SH-SY5Y (cell line): Measurements from ENCODE around the gene DMRT2.

Experiments used
- GATA2 ChIP-seq: IDR thresholded peaks from 2 replicates; pipeline ENCODE4 v1.6.1; 2011; ENCODE audit warnings: mild to moderate bottlenecking, low read depth, low read length
- GATA3 ChIP-seq: IDR thresholded peaks from 2 replicates; pipeline ENCODE4 v1.6.1; 2011; ENCODE audit warnings: low read depth, mild to moderate bottlenecking, low read length, moderate library complexity

The DMRT2 gene

DNA sequence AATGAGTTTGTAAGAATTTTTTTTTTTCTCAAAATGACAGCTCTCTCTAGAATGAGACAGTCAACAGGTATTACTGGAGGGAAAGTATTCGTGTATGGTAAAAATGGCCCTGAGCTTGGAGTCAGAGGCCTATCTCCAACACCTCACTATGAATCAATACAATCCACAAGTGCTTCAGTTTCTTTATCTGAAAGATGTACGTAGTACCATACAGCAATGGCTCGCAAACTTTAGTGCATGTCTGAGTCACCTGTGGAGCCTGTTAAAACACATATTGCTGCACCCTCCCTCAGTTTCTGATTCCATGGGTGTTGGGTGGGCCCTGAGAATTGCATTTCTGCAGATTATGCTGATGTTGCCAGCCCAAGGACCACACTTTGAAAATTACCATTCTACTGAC lies 44.6 kb downstream of the DMRT2 start:
- no peak for TF ChIP-seq GATA2
- no peak for TF ChIP-seq GATA3

DNA sequence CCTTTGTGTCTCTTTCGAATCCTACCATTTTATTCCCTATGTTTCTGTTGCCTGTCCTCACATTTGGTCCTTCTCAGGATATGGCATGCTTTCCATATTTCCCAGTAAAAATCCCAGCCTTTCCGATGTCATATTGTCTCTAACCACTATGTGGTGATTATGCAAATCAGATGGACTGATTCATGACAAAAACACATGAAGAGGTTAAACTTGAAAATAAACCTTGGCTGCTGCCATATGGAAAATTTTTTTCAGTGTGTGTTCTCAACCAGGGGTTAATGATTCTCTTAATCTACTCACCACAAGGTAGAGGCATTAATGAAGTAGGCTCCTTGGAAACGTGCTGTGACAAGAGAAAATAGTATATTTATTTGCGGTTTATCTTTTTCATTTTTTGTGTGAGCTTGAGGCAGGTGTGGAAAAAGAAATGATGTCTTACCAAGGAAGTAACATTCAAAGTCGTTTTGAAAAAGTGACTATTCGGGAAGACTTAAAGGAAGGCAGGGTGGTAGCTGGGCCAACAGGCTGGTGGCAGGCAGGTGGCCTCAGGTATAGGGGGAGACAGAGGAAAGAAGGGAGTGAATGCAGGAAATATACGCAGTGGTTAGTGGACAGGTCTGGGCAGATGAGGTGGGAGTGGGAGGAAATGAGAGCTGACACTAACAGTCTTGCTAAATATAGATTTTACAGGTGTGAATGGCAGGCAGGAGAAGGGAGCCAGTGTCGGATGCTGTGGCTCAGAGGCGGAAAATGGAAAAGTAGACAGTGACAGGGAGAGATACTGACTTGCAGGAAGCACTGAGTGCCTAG lies 46.2 kb downstream of the DMRT2 start:
- TF ChIP-seq GATA2 (no peak), GATA3 (no peak)

DNA sequence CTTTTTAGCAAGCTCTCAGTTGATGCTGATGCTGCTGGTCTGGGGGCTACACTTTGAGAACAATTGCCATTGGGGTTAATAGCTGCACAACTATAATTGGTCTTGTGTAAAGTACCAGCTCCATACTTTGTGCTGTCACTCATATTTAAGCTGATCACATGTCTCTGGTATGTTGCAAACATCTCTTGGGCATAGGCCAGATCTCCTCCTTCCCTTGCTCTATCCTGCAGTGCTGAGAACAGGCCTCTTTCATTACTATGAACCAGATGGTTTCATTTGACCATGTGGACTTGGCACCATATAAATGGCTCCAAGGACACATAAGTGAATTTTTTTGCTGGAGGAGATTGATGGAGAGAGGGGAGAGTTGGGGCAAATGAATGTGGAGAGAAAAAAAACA lies 48.4 kb downstream of the DMRT2 start:
- TF ChIP-seq GATA3: no peak
- TF ChIP-seq GATA2: no peak

DNA sequence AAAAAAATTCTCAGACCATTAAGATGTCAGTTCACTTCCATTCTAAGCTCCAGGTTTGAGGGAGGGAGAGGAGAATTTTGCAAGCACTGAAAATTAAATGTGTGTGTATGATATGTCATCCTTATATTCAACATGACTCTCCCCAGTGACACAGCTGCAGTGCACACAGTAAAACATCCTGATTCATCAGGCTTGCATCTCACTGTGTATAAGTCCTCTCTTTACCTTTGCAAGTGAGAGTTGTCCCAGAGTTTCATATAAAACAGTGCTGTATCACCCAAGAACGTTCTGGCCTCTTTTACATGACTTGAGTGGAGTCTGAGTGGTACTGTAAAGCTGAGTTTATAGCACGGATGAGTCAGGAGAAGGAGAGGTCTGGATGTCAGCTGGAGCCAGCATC lies 50.0 kb downstream of the DMRT2 start:
- TF ChIP-seq GATA2: no peak
- TF ChIP-seq GATA3: no peak

DNA sequence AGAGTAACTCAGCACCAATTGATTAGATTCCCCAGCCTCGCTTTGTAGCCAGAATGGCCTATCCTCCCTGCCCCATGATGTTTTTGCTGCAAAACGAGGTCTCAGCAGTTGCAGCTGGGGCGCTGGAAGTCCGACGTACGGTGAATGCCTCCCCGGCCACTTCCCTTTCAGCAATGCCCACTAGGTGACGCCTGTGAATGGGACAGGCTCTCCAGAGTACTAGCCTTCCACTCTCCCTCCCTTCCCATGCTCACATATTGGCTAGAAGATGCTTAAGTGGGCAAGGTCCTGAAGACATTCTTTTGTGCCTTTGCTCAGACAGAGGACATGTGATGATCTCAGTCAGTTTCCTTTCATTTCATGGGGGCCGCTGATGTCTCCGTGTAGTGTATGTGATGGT lies 50.8 kb downstream of the DMRT2 start:
- TF ChIP-seq GATA2 (no peak), GATA3 (no peak)

DNA sequence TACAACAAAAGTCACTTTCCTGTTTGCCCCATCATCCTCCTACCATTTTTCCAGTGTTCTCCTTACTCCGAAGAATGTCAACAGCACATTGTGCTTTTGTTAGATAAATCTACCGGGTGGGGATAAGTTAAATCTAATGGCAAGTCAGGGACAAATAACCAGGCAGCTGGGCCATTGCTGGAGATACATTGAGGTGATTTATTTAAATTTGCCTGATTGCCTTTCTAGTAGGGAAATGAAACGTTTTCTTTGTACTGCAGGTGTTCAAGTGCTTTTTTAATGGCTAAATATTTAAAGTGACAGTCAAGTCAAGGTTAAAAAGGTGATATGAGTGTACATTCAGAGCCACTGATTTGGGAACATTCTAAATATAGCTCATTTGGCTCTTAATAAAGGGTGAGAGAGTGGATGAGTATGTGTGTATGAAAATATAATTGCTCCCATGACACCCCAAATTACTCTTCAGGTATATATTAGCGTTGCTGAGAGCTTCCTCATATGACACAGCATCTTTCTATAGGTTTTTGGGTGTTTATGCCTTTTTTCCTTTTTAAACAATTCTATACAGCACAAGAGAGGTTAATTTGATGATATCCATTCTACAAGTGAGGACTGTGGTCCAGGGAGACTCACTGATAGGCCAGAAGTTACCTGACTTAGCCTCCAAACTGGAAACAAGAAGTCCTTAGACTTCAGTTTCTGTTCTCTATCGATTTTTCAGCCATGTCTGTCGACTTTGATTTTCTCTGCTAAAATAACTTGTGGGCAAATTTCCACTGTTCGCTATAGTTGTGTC lies 51.9 kb downstream of the DMRT2 start:
- TF ChIP-seq GATA2 (no peak), GATA3 (no peak)

DNA sequence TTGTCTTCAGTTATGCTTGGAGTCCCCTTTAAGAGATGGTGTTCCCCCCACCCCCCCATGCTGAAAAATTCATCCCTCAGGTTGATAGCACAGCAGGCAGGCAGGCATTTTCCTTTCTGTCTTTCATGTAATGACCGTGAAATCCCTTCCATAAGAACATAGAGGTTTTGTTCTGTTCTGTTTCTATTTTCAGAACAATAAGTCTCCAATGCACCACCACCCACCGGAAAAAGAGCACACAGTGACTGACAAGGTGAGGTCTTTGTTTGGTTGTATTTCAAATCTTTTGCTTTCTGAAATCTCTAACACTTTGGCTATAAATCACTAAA lies 52.4 kb downstream of the DMRT2 start:
- TF ChIP-seq GATA2: no peak
